SH-SY5Y (cell line): ENCODE results near the gene NUP155.

Experiments
- GATA2 ChIP-seq: IDR thresholded peaks from 2 replicates; pipeline ENCODE4 v1.6.1; 2011; ENCODE audit warnings: mild to moderate bottlenecking, low read depth, low read length
- GATA3 ChIP-seq: IDR thresholded peaks from 2 replicates; pipeline ENCODE4 v1.6.1; 2011; ENCODE audit warnings: low read depth, mild to moderate bottlenecking, low read length, moderate library complexity

GRCh38 chr5:37255774-37256358 lies 115.0 kb downstream of the NUP155 start:
- TF ChIP-seq GATA3 (no peak), GATA2 (no peak)
